Activated B cell treated with CpG ODN at 0.5 μM for 24 hours (primary cell): ENCODE data around the gene CCL15. TPM values are rescaled to one million over a fixed set of nuclear protein-coding genes. Genes with fewer than 3 reads are reported as not detected.
A peak's percentile ranks its signal among the peaks of the same experiment; 100 is the strongest.
"Not testable (repeated sequence)": the region's sequence is repeated elsewhere in the genome, so short reads cannot be mapped to it uniquely, and the experiment has no call there.

ENCODE experiments used
- ATAC-seq: fragments of 200-7000 bp; cut with Tn5 transposase; one replicate; pipeline ENCODE4 v1.10.0; 2021; ENCODE audit warnings: low read depth, mild to moderate bottlenecking, moderate library complexity
- CTCF ChIA-PET: fragments of 350-600 bp; sonication (Branson Sonifier 250); formaldehyde crosslinking; loops from one replicate; lab custom pipeline; 2021; ENCODE audit warnings: antibody characterized with exemption; lab: Charles Lee
- POLR2A ChIA-PET: fragments of 350-600 bp; sonication (Branson Sonifier 250); formaldehyde crosslinking; loops from one replicate; lab custom pipeline; 2021; ENCODE audit warnings: antibody characterized with exemption; lab: Charles Lee
- DNase-seq: peaks from one replicate; pipeline ENCODE4 v3.0.0; 2022
- H3K27ac Mint-ChIP-seq: one replicate; pipeline ENCODE4 v1.8.0; 2020; ENCODE audit warnings: mixed read lengths
- H3K27me3 Mint-ChIP-seq: one replicate; pipeline ENCODE4 v1.8.0; 2021; ENCODE audit warnings: mixed read lengths
- H3K36me3 Mint-ChIP-seq: one replicate; pipeline ENCODE4 v1.8.0; 2021; ENCODE audit warnings: low read depth, mixed read lengths
- H3K4me1 Mint-ChIP-seq: one replicate; pipeline ENCODE4 v1.8.0; 2021; ENCODE audit warnings: mixed read lengths
- H3K4me3 Mint-ChIP-seq: one replicate; pipeline ENCODE4 v1.8.0; 2020; ENCODE audit warnings: mild to moderate bottlenecking, mixed read lengths
- H3K9me3 Mint-ChIP-seq: one replicate; pipeline ENCODE4 v1.8.0; 2020; ENCODE audit warnings: mixed read lengths
- intact Hi-C: fragments of 100-400 bp; cut with micrococcal nuclease; formaldehyde crosslinking; loops from one replicate; pipeline ENCODE4 v1.15.1; 2024
- total RNA-seq: library from RNA; stranded (reverse); gene quantifications from 2 replicates; pipeline ENCODE4 v1.2.3, GENCODE V29; 2022
- TF ChIP-seq, protein P1 (sequence below): fragments of 200-600 bp; IDR thresholded peaks from one replicate; pipeline ENCODE4 v1.8.0; 2022; ENCODE audit warnings: antibody characterized with exemption, mild to moderate bottlenecking

Gene CCL15
- total RNA-seq, 1 donor from 2014 or later: not detected

DNA sequence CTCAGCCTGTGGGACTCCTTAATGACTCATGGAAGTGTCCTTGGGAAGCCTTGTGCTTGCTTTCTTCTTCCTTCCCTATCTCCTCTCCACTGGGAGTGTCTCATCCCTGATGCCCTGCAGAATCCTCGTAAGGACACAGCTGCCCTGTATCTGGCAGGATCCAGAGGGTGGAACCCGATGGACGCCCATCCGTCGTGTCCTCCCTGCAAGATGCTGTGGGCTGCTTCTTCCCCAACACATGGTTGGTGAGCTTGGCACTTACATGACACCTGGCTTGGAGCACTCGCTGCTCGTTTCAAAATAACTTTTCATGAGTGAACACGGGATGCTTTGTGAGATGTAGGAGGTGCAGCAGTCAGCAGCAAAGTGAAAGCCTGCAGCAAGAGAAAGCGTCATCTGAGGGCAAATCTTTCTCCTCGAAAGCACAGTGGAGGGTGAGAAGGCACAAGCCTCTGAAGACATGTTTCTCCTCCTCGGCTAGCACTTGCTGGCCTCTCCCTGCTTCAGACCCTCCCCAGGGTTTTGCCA lies 3.3 kb downstream of the CCL15 start:
- no peak overlapping the region for H3K27ac Mint-ChIP-seq
- CTCF ChIA-PET: no interaction called here
- TF ChIP-seq, protein P1, sequence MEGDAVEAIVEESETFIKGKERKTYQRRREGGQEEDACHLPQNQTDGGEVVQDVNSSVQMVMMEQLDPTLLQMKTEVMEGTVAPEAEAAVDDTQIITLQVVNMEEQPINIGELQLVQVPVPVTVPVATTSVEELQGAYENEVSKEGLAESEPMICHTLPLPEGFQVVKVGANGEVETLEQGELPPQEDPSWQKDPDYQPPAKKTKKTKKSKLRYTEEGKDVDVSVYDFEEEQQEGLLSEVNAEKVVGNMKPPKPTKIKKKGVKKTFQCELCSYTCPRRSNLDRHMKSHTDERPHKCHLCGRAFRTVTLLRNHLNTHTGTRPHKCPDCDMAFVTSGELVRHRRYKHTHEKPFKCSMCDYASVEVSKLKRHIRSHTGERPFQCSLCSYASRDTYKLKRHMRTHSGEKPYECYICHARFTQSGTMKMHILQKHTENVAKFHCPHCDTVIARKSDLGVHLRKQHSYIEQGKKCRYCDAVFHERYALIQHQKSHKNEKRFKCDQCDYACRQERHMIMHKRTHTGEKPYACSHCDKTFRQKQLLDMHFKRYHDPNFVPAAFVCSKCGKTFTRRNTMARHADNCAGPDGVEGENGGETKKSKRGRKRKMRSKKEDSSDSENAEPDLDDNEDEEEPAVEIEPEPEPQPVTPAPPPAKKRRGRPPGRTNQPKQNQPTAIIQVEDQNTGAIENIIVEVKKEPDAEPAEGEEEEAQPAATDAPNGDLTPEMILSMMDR: no peak
- no peaks in the 10 kb centered on the region for H3K36me3 Mint-ChIP-seq
- ATAC-seq: no peak
- POLR2A ChIA-PET: no interaction called here
- H3K27me3 Mint-ChIP-seq: peaks cover 11% of the 10 kb centered on the region
- intact Hi-C loops: no loop called here
- peaks cover 40% of the 10 kb centered on the region for H3K4me1 Mint-ChIP-seq
- H3K4me3 Mint-ChIP-seq: no peak overlapping the region
- H3K9me3 Mint-ChIP-seq: no peaks in the 10 kb centered on the region
- no peak for DNase-seq

DNA sequence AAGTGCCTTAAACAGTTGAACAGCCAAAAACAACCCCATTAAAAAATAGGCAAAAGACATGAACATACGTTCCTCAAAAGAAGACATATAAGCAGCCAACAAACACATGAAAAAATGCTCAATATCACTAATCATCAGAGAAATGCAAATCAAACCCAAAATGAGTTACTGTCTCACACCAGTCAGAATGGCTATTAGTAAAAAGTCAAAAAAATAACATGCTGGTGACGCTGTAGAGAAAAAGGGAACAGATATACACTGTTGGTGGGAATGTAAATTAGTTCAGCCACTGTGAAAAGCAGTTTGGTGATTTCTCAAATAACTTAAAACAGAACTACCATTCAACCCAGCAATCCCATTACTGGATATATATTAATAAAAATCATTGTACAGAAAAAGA lies 6.0 kb downstream of the CCL15 start:
- POLR2A ChIA-PET: interaction anchor here (0.6 kb wide), 1 partner anchor 1241 kb away, joined by 5 read pairs; no protein-coding TSS in a partner anchor
- H3K9me3 Mint-ChIP-seq, H3K36me3 Mint-ChIP-seq, H3K27me3 Mint-ChIP-seq, H3K4me3 Mint-ChIP-seq, DNase-seq, H3K27ac Mint-ChIP-seq: not testable (repeated sequence)
- CTCF ChIA-PET: interaction anchor here (0.9 to 1.9 kb wide), 2 partner anchors 26 to 76 kb away, joined by 3 to 4 read pairs; no protein-coding TSS in a partner anchor
- peak; percentile 93 for ATAC-seq
- H3K4me1 Mint-ChIP-seq: peaks cover 39% of the 10 kb centered on the region
- intact Hi-C loops: loop anchor here (1.0 kb wide), 1 partner anchor 95 kb away; the partner anchor contains the start of gene CCL3

- Mint-ChIP-seq H3K9me3 (peaks cover 6% of the 10 kb centered on the region), H3K27me3 (peaks cover 7% of the 10 kb centered on the region), H3K4me3 (no peak overlapping the region), H3K4me1 (peaks cover 19% of the 10 kb centered on the region), H3K27ac (no peak overlapping the region), H3K36me3 (no peaks in the 10 kb centered on the region)
- CTCF ChIA-PET: interaction anchor here (1.2 to 1.5 kb wide), 2 partner anchors 81 to 492 kb away, joined by 3 to 5 read pairs; no protein-coding TSS in a partner anchor
- intact Hi-C loops: loop anchor here (5.0 kb wide), 1 partner anchor 41 kb away; no protein-coding TSS in a partner anchor
- POLR2A ChIA-PET: no interaction called here
- ATAC-seq (no peak), DNase-seq (no peak)
- TF ChIP-seq, protein P1: no peak
Measured at GRCh38 chr17:35991075-35991474, 10.3 kb downstream of the CCL15 start.

DNA sequence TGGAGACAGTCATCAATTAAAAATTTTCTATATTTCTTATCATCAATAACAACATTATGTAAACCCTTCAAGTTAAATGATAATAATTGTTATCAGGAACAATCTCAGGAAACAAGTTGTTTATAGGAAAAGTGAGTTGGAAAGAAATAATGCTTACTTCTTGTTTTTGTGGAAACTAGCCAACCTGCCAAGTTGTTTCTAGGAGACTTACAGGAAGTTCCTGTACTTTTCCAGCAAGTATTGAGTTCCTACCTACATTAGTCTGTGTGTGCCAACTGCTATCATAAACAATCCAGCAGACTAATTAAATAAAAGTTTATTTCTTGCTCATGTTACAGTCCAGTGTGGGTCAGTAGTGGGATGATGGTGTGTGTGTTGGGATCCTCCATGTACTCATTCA lies 13.2 kb downstream of the CCL15 start:
- intact Hi-C loops: no loop called here
- POLR2A ChIA-PET: no interaction called here
- no peak for ATAC-seq
- H3K36me3 Mint-ChIP-seq: no peaks in the 10 kb centered on the region
- no peak for DNase-seq
- no peak overlapping the region for H3K4me3 Mint-ChIP-seq
- peaks cover 9% of the 10 kb centered on the region for H3K27me3 Mint-ChIP-seq
- H3K9me3 Mint-ChIP-seq: peaks cover 6% of the 10 kb centered on the region
- CTCF ChIA-PET: interaction anchor here (1.0 kb wide), 1 partner anchor 19 kb away, joined by 4 read pairs; no protein-coding TSS in a partner anchor
- H3K4me1 Mint-ChIP-seq: no peaks in the 10 kb centered on the region
- no peak overlapping the region for H3K27ac Mint-ChIP-seq
- TF ChIP-seq, protein P1: no peak

GRCh38 chr17:35986643-35987042 lies 14.7 kb downstream of the CCL15 start, which contains the start of gene CCL14:
TSS of gene CCL14 (minus strand) at chr17:35986729. CDS start at chr17:35986649, 80 bp downstream.
- TF ChIP-seq, protein P1: no peak
- no peak within 1 kb of the TSS for H3K27ac Mint-ChIP-seq
- H3K4me3 Mint-ChIP-seq: no peak within 1 kb of the TSS
- no peak for ATAC-seq
- POLR2A ChIA-PET: no interaction called here
- H3K36me3 Mint-ChIP-seq: no peaks in the 10 kb centered on the region
- no peak for DNase-seq
- intact Hi-C loops: no loop called here
- H3K27me3 Mint-ChIP-seq: peaks cover 5% of the 10 kb centered on the region
- CTCF ChIA-PET: interaction anchor here (1.0 kb wide), 1 partner anchor 14 kb away, joined by 3 read pairs; no protein-coding TSS in a partner anchor
- peaks cover 6% of the 10 kb centered on the region for H3K9me3 Mint-ChIP-seq
- peaks cover 2% of the 10 kb centered on the region for H3K4me1 Mint-ChIP-seq
